ENCODE results near the gene RHBDL3.

The RHBDL3 gene

DNA sequence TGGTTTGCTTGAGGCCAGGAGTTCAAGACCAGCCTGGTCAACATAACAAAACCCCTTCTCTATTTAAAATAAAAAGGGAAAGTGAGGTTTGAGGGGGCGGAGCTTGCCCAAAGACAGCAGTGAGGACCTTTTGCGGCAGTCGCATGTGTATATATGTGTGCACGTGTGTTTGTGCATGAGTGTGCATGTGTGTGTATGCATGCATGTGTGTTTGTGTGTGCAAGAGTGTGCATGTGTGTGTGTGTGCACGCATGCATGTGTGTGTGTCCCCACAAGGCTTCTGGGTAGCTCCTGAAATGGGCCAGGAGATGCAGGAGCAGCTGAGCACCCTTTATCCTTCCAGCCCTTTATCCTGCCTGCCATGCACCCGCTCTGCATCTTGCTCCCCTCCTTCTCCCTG, 9.0 kb downstream of the RHBDL3 start:
- TF ChIP-seq POU2F2 (IDR thresholded peaks at IDR 0.05; ENCODE audit: low read depth, low read length) (no peak), TAF1 (IDR thresholded peaks at IDR 0.05; ENCODE audit: low read depth, low read length) (no peak)
- DNase-seq (ENCODE audit: insufficient read length, low spot score) (no peak), FAIRE-seq (no peak)

DNA sequence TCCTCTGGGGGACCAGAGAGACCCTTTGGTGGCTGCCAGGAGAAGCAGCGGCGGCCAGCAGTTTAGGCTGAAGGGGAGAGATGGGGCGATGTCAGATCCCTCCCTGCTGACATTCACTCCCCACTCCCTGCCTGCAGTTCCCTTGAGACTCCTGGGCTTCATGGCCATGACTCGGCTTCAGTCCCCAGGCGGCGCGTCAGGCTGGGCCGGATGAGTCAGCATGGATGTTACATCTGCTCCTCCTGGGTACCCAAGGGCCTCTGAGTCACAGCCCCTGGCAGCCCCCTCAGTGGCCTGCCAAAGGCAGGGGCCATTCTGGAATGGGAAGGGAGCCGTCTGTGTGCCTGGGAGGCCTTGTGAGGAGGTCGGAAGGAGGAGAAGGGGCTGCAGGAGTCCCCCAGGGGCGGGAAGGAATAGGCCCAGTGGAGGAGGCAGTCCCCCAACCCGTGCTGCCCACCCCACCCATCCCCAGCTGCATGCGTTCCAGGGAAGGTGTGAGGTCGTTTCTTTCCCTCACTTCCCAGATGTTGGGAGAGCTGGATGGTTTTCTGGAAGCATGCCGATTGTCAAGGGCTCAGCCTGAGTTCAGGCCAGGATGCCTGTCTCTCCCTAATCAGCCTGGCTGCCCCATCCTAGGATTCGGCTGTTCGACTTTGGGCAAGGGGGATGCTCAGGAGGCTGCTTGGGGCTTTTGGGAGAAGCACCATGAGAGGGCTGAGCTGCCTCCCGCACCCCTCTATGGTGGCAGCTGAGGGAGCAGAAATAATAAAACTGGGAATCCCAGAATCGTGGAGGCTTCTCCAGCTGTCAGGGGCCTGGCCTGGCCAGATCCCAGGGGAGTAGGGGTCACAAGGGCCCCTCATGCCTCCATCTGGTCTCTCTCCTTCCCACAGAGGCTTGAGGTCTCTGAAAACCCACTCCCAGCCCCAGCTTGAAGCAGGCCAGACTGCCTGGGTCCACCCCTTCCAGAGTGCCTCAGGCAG, 9.7 kb downstream of the RHBDL3 start:
- TF ChIP-seq POLR2A (IDR thresholded peaks at IDR 0.05; ENCODE audit: low read depth, low read length) (no peak), POU2F2 (IDR thresholded peaks at IDR 0.05; ENCODE audit: low read depth, low read length) (no peak), SPI1 (IDR thresholded peaks at IDR 0.05; ENCODE audit: low read depth, low read length) (no peak), TAF1 (IDR thresholded peaks at IDR 0.05; ENCODE audit: low read depth, low read length) (no peak), POLR2AphosphoS5 (IDR thresholded peaks at IDR 0.05; ENCODE audit: low read depth, low read length) (no peak), PAX5 (IDR thresholded peaks at IDR 0.05; ENCODE audit: insufficient read depth, low read length, severe bottlenecking) (no peak)
- FAIRE-seq = no peak

DNA sequence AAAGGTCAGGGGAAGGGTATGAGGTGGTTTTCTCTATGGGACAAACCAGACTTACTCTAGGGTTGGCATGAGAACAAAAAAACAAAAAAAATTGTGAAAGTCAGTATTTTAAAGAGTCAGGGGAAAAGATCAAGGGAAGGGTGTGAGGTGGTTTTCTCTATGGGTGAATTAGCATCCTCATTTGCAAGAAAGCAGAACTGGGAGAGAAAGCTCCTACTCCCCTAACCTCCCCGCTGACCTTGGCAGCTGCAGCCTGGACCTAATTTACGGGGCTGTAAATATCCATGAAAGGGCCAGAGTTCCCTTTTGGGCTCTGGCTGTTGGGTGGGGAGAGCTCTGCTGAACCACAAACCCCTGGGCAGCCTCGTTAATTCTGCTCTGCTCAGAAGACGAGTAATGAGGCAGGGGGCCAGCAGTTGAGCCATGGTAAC, 10.6 kb downstream of the RHBDL3 start:
- peak; percentile 71 for FAIRE-seq
- peak; percentile 91 for TF ChIP-seq SPI1 (IDR thresholded peaks at IDR 0.05; ENCODE audit: low read depth, low read length)
- no peak for TF ChIP-seq POLR2A (IDR thresholded peaks at IDR 0.05; ENCODE audit: low read depth, low read length)
- TF ChIP-seq POLR2AphosphoS5 (IDR thresholded peaks at IDR 0.05; ENCODE audit: low read depth, low read length) = no peak
- no peak for TF ChIP-seq POU2F2 (IDR thresholded peaks at IDR 0.05; ENCODE audit: low read depth, low read length)
- DNase-seq (ENCODE audit: insufficient read length, low spot score) = no peak

More for the DNA sequence above, 9.7 kb downstream of the RHBDL3 start:
- DNase-seq (ENCODE audit: insufficient read length, low spot score) = no peak

DNA sequence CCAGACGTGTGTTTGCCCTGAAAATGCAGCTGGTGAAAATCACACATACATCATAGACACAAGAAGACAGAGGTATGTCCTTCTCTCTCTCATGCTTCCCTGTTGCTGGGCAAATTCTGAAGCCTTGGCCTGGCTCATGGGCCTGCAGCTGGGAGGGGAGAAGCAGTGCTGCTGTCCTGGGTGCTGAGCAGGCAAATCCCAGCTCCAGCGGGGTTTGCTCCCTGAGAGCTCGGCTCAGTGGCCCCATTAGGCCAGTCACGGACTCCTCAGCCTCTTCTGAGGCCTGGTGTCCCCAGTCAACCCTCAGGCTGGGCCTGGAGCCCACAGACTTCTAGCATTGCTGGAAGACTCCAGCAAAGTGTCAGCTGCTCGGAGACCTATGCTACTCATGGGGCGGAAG, 11.7 kb downstream of the RHBDL3 start:
- DNase-seq (ENCODE audit: insufficient read length, low spot score) = no peak
- no peak for FAIRE-seq
- 0 out of 2 replicates have a peak, but pooled peaks have one; percentile 42 for TF ChIP-seq SPI1 (IDR thresholded peaks at IDR 0.05; ENCODE audit: low read depth, low read length)
- no peak for TF ChIP-seq TAF1 (IDR thresholded peaks at IDR 0.05; ENCODE audit: low read depth, low read length)
- no peak for TF ChIP-seq PAX5 (IDR thresholded peaks at IDR 0.05; ENCODE audit: insufficient read depth, low read length, severe bottlenecking)
- no peak for TF ChIP-seq POU2F2 (IDR thresholded peaks at IDR 0.05; ENCODE audit: low read depth, low read length)
- TF ChIP-seq POLR2AphosphoS5 (IDR thresholded peaks at IDR 0.05; ENCODE audit: low read depth, low read length) = no peak
- TF ChIP-seq POLR2A (IDR thresholded peaks at IDR 0.05; ENCODE audit: low read depth, low read length) = no peak

DNA sequence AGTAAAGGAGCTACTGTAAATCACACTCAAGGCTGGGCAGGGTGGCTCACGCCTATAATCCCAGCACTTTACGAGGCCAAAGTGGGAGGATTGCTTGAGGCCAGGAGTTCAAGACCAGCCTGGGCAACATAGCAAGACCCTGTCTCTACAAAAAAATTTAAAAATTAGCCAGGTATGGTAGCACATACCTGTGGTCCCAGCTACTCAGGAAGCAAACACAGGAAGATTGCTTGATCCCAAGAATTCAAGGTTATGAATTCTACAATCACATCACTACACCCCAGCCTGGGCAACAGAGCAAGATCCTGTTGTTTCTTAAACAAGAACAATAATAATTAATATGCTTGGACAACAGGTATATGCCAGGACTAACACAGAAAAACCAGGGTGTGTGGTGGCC, 13.2 kb downstream of the RHBDL3 start:
- no peak for FAIRE-seq
- TF ChIP-seq POLR2A (IDR thresholded peaks at IDR 0.05; ENCODE audit: low read depth, low read length) (no peak), SPI1 (IDR thresholded peaks at IDR 0.05; ENCODE audit: low read depth, low read length) (no peak)
- no peak for DNase-seq (ENCODE audit: insufficient read length, low spot score)

DNA sequence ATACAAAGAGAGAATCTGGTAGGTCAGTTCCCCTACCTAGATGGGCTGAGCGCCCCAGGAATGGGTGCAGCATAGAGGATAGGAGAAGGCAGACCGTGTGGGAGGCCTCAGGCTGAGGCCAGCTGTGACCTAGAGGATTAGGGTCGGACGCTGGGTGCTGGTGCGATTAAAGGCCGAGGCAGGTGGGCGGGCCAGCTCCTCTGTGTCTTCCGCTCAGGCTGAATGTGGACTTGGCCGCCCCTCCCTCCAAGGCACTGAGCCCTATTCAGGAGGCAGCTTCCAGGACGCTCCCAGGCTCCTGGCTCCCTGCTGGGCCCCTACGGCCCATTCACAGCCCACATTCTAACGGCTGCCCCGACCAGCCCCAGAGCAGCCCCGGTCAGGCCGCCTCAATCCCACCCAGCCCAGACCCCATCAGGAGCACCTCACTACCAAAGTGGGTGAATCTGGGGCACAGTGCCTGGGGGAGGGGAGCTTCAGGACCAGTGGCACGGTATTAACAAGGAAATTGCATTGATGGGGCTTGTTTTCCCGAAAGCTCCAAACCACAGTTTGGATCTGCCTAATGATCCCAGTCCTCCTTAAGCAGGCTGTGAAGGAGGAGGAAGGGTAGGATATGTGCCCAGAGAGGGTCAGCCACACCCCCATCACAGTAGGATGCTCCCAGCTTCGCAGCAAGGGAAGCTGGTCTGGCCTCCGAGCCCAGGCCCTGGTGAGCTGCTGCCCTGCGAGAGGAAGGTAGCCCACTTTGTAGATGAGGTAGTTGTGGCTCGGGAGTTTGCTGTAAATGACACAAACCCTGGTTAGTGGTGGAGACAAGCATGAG, 14.5 kb downstream of the RHBDL3 start:
- TF ChIP-seq POLR2A (IDR thresholded peaks at IDR 0.05; ENCODE audit: low read depth, low read length) (no peak), PAX5 (IDR thresholded peaks at IDR 0.05; ENCODE audit: insufficient read depth, low read length, severe bottlenecking) (no peak), TAF1 (IDR thresholded peaks at IDR 0.05; ENCODE audit: low read depth, low read length) (no peak), POLR2AphosphoS5 (IDR thresholded peaks at IDR 0.05; ENCODE audit: low read depth, low read length) (no peak), SPI1 (IDR thresholded peaks at IDR 0.05; ENCODE audit: low read depth, low read length) (no peak), POU2F2 (IDR thresholded peaks at IDR 0.05; ENCODE audit: low read depth, low read length) (no peak)
- no peak for FAIRE-seq
- DNase-seq (ENCODE audit: insufficient read length, low spot score) = no peak

DNA sequence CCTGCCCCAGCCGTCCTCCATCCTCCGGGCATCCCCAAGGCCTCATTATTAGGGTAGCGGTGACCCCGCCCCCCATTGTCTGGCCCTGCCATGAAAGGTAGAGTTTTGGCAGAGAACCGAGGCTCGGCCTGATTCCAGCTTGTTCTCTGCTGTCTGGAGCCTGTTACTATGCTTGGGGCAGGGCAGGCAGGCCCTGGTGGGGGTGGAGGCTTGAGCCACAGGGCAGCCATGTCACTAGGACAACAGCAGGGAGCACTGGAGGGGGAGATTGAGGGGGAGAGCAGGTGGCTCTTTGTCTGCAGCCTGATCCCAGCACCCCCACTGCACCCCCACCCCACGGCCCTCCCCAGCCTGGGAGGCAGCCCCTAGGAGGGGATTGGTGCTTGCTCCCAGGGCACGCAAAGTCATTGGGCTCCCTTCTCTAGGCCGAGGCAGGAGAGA, 15.4 kb downstream of the RHBDL3 start:
- FAIRE-seq (no peak), DNase-seq (ENCODE audit: insufficient read length, low spot score) (no peak)

DNA sequence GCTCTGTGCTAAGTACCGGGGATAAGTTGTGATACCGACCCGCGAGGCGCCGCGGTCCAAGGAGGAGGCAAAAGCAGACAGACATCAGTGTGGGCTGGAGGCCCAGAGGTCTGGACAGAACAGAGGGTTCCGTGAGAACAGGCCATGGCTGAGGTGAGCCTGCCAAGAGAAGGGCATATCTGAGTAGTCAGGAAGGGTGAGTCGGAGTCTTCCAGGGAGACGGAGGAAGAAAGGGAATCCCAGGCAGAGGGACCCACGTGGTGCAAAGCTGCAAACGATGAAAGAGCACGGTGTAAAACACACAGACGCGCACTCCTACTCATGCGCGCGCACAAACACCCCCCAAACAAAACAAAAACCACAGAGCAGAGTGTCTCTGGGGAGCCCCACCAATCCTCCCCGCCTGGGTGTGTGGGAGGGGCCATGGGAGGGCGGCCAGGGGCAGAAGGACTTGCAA, 18.1 kb downstream of the RHBDL3 start:
- TF ChIP-seq POLR2A (IDR thresholded peaks at IDR 0.05; ENCODE audit: low read depth, low read length) = no peak
- no peak for TF ChIP-seq POU2F2 (IDR thresholded peaks at IDR 0.05; ENCODE audit: low read depth, low read length)
- no peak for TF ChIP-seq SPI1 (IDR thresholded peaks at IDR 0.05; ENCODE audit: low read depth, low read length)
- no peak for TF ChIP-seq TAF1 (IDR thresholded peaks at IDR 0.05; ENCODE audit: low read depth, low read length)
- TF ChIP-seq POLR2AphosphoS5 (IDR thresholded peaks at IDR 0.05; ENCODE audit: low read depth, low read length) = no peak
- no peak for TF ChIP-seq PAX5 (IDR thresholded peaks at IDR 0.05; ENCODE audit: insufficient read depth, low read length, severe bottlenecking)
- FAIRE-seq = no peak
- DNase-seq (ENCODE audit: insufficient read length, low spot score) = no peak

More for the DNA sequence above, 15.4 kb downstream of the RHBDL3 start:
- TF ChIP-seq PAX5 (IDR thresholded peaks at IDR 0.05; ENCODE audit: insufficient read depth, low read length, severe bottlenecking) = no peak
- no peak for TF ChIP-seq SPI1 (IDR thresholded peaks at IDR 0.05; ENCODE audit: low read depth, low read length)
- TF ChIP-seq POLR2A (IDR thresholded peaks at IDR 0.05; ENCODE audit: low read depth, low read length) = no peak
- no peak for TF ChIP-seq TAF1 (IDR thresholded peaks at IDR 0.05; ENCODE audit: low read depth, low read length)
- no peak for TF ChIP-seq POU2F2 (IDR thresholded peaks at IDR 0.05; ENCODE audit: low read depth, low read length)
- TF ChIP-seq POLR2AphosphoS5 (IDR thresholded peaks at IDR 0.05; ENCODE audit: low read depth, low read length) = no peak

DNA sequence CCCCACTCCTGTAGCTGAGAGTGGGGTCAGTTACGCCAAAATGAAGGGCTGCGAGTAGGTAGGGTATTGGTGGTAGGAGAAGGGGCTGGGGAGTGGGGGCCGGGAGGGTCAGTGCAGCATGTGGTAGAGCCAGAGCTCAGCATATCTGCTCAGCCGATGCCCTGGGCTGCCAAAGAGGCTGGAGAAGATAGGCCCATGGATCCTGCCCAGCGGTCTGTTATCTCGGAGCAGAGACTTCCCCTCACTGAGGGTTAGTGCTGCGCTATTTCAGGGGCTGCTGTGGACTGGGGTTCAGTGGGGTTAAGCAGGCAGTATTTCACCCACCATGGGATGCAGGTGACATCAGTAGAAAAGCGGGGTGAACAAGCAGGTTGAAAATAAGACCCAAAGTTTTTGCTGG, 19.7 kb downstream of the RHBDL3 start:
- TF ChIP-seq POLR2A (IDR thresholded peaks at IDR 0.05; ENCODE audit: low read depth, low read length) (no peak), TAF1 (IDR thresholded peaks at IDR 0.05; ENCODE audit: low read depth, low read length) (no peak), PAX5 (IDR thresholded peaks at IDR 0.05; ENCODE audit: insufficient read depth, low read length, severe bottlenecking) (no peak), POU2F2 (IDR thresholded peaks at IDR 0.05; ENCODE audit: low read depth, low read length) (no peak), SPI1 (IDR thresholded peaks at IDR 0.05; ENCODE audit: low read depth, low read length) (no peak), POLR2AphosphoS5 (IDR thresholded peaks at IDR 0.05; ENCODE audit: low read depth, low read length) (no peak)
- DNase-seq (ENCODE audit: insufficient read length, low spot score) (no peak), FAIRE-seq (no peak)
